HG03139 (cell line): ENCODE data around the gene TTC39C.
"Not testable (repeated sequence)": the region's sequence is repeated elsewhere in the genome, so short reads cannot be mapped to it uniquely, and the experiment has no call there.

Experiments used
- ATAC-seq: cut with Tn5 transposase; IDR thresholded peaks from one replicate; pipeline ENCODE4 v1.9.1; 2021; ENCODE audit not compliant: unreplicated experiment

Gene TTC39C

DNA sequence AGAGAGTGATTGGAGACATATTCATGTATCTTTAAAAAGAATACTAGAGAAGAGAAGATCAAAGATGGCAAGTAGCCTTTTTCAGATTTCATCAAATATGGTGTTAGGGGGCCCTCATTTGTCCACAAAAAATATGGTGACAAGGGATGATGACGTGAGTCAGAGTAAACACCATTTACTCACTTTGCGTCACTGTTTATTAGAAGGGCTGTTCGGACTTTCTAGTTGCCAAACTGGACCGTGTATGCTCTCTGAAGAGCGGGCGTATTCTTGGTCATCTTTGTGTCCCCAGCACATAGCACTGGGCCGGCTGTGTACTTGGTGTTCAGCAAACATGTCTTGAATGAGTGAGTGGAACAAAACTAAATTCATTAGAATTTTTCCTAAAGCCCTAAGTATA lies 37.5 kb downstream of the TTC39C start:
- no peak for ATAC-seq

DNA sequence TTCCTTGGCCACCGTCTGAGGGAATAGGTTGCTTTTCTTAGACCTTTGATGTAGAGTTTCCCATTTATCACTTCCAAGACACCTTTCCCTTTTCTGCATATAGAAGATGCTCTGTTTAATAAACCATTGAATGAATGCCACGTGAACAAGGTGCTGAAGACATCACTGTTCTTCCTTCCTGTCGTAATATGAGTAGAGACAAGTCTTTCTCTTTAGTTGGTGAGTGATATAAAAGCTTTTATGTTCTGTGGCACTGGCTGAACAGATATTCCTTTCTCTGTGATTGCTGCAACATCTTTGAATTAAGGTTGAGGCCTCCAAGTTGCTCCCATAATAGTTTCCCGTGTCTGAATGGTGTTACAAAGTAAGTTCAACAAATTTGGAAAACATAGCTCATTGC lies 38.7 kb downstream of the TTC39C start:
- ATAC-seq, result no peak

DNA sequence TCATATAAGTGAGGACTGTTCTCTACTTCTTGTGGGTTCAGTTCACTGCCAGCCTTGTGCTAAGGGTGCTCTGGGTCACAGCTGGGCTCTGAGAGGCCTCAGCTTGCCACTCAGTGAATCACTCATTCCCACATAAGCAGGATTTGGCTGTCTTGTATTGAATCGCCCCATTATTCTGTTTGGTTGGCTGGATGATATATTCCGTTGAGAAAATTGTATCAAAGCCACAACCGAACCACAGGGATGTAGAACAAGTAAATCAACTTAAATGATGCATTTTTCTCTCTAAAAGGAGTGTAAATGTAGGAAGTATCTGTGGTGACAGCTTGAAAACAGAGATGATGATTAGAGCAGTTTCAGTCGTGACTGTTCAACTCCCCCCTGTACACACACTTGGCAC lies 39.6 kb downstream of the TTC39C start:
- ATAC-seq, result no peak

DNA sequence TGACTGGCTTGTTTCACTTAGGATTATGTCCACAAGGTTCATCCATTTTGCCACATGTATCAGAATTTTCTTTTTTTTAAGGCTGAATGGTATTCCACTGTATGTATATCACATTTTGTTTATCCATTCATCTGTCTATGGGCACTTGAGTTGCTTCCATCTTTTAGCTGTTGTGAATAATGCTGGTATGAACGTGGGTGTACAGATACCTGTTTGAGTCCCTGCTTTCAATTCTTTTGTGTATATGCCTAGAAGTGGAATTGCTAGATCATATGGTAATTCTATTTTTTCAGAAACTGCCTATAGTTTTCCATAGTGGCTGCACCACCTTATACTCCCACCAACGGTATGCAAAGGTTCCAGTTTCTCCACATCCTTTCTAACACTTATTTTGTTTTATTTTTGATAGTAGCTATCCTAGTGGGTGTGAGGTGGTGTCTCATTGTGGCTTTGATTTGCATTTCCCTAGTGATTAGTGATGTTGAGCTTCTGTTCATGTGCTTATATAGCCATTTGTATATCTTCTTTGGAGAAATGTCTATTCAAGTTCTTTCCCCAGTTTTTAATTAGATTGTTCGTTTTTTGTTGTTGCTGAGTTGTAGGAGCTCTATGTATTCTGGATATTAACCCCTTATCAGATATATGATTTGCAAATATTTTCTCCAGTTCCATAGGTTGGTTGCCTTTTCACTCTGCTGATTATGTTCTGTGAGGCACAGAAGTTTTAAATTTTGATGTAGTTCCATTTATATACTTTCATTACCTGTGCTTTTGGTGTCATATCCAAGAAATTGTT lies 40.7 kb downstream of the TTC39C start:
- ATAC-seq, result no peak

DNA sequence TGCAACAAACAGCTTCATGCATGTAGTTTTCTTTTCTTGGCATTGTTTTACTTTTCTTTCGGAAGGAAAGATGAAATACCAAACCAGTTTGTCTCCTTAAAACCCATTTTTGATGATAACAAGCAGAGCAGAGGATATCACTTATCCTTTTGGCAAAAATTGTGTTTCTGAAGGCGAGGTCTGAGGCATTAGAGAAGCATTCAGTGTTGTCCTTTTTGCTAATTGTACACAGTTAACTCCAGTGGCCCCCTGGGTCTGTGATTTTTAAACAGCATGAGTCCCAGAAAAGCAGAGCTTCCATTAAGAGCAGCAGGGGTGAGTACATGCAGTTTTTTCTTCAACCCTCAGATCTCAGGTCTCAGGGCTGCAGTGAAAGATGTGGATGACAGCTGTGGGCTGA lies 41.3 kb downstream of the TTC39C start:
- ATAC-seq, result no peak

DNA sequence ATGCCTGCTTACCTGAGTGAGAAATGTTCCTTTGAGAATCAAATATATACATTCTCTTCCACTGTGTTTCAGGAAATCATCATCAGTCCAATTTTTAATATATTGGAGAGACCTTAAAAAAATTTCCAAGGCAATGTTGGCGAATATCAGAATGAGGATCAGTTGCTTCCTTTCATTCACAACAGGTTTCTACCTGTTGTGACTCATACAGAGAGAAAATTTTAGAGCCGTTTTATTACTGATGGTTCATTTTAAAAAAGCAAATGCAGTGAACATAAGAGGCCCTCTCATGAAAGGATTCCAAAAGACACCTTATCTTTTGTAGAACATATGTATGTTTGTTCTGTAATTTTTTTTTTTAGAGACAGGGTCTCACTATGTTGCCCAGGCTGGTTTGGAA lies 42.0 kb downstream of the TTC39C start:
- ATAC-seq, result no peak

GRCh38 chr18:24057804-24058203 lies 43.2 kb downstream of the TTC39C start:
- no peak for ATAC-seq

DNA sequence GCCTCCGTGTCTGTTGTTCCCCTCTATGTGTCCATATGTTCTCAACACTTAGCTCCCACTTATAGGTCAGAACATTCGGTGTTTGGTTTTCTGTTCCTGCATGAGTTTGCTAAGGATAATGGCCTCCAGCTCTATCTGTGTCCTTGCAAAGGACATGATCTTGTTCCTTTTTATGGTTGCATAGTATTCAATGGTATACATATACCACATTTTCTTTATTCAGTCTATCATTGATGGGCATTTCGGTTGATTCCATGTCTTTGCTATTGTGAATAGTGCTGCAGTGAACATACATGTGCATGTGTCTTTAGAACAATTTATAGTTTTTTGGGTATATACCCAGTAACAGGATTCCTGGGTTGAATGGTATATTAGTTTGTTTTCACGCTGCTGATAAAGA lies 44.8 kb downstream of the TTC39C start:
- ATAC-seq, result not testable (repeated sequence)

GRCh38 chr18:24060644-24061043 lies 46.1 kb downstream of the TTC39C start:
- ATAC-seq, result no peak

DNA sequence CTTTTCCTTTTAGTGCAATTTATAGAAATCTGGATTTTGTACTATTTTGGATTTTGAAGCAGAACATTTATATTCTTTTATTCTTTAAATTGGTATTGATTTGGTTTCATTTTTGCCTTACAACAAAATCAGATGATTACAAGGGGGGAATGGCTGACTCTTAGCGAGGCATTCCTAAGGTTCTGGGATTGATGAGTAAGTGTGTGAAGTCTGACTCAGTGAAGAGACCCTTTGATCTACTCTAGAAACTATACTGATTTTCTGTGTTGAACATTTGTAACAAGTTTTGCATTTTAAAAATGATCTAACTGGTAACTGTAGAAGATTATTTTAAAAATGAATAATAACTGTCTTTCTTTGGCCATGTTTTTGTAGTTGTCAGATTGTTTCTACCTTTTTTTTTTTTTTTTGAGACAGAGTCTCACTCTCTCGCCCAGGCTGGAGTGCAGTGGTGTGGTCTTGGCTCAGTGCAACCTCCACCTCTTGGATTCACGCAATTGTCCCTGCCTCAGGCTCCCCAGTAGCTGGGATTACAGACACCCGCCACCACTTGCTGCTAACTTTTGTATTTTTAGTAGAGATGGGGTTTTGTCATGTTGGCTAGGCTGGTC lies 48.7 kb downstream of the TTC39C start:
- ATAC-seq, result no peak

- no peak for ATAC-seq
Observed at GRCh38 chr18:24064391-24065100, 50.0 kb downstream of the TTC39C start.

GRCh38 chr18:24065906-24066305 lies 51.4 kb downstream of the TTC39C start:
- no peak for ATAC-seq

- ATAC-seq, result no peak
Observed at GRCh38 chr18:24068945-24069693, 54.6 kb downstream of the TTC39C start.

GRCh38 chr18:24071029-24071428 lies 56.5 kb downstream of the TTC39C start:
- ATAC-seq, result no peak

GRCh38 chr18:24071779-24072178 lies 57.2 kb downstream of the TTC39C start:
- ATAC-seq, result no peak

DNA sequence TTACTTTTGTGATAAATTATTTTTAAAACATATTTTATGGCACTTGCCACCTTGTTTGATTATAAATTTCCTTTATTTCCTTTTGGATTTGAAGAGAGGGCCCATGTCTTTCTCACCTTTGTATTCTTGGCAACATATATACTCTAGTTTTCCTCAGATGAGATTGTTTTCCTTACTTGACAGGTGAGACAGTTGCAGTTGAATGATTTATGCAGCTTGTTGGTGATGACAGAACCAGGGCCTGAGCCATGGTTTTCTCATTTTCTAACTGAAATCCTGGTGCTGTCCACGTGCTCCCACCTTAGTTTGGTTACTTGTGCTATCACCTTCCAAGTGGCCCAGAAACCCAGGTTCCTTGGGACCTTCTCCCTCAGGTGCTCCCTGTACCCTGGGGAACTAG lies 58.2 kb downstream of the TTC39C start:
- no peak for ATAC-seq

DNA sequence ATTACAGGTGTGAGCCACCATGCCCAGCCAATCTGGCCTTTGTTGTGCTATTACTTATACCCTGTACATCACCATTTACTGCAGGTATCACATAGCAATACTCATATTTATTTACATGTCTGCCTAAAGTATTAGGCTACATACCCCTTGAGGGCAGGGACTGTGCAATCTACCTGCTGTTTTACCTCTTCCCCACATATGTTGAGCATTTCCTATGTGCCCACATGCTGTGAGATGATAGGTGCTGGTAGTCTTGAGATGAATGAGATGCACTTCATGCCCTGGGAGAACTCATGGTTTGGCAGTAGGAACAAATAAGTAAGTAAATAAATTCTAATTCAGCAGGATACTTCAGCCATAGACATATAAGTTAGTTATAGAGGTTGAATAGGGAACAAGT lies 59.2 kb downstream of the TTC39C start:
- ATAC-seq, result no peak

DNA sequence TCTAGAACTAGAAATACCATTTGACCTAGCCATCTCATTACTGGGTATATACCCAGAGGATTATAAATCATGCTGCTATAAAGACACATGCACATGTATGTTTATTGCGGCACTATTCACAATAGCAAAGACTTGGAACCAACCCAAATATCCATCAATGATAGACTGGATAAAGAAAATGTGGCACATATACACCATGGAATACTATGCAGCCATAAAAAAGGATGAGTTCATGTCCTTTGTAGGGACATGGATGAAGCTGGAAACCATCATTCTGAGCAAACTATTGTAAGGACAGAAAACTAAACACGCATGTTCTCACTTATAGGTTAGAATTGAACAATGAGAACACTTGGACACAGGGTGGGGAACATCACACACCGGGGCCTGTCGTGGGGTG lies 60.2 kb downstream of the TTC39C start:
- not testable (repeated sequence) for ATAC-seq

DNA sequence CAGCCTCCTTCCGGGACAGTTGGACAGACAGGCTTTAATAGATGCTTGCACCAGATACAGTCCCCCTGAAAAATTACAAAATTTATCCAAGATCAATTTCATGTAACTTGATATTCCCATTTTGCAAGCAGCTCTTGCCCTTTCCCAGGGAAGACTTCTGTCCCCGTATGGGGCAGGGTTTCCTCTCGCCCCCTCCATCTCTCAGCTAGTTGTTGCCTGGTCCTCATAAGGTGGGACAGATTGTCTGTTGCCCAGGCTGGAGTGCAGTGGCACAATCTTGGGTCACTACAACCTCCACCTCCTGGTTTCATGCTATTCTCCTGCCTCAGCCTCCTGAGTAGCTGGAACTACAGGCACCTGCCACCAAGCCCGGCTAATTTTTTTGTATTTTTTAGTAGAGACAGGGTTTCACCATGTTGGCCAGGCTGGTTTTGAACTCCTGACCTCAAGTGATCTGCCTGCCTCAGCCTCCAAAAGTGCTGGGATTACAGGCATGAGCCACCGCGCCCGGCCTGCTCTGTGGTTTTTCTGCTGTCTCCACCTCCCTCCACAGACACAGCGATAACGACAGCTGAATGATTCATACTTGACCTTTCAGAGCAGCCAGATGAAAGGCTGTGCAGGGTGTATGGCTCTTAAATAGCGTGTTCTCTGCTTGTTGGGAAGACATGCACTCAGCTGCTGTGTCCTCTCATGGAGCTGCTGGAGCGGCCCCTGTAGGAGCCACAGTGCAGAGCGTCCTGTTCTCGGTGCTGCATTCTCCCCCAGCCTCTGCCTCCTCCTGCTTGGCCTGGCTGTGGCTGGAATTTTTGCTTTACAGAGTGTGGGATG lies 61.4 kb downstream of the TTC39C start:
- ATAC-seq, result no peak

DNA sequence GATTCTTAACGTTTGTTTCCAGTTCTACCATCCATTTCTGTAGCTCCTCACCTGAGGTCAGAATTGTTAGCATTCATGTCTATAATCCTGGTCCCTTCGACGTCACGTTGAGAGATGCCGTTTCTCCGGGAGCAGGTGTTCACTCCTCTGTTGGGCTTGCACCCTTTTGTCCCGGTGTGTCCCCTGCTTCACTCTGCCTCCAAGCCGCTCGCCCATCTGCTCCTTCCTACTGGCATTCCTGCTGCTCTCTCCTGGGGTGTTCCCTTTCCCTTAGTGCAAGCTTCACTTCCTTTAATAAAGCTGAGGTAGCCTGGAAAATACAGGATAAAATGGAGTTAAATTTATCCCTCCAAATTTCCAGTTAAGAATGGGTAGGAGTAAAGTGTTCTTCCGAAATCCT lies 62.4 kb downstream of the TTC39C start:
- ATAC-seq, result no peak

DNA sequence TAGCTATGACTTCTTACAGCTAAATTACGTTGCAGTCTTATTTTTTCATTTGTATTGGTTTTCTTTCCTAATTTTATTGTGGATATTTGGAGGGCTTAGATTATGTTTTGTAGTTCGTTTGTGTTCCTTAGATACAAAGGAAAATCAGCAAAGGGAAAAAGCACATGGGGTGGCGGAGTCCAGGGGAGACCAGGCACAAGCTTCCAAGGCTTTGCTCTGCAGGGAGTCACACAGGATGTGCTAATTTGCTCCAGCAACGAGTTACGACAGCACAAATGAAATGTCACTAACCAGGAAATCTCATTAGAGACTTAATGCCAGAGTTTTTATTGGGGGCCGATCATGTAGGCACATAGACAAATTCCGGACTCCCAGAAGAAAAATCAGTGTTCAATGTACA lies 63.8 kb downstream of the TTC39C start:
- no peak for ATAC-seq
